NCI-H2171 (cell line): ENCODE measurements around the gene FKBP14.
A peak's percentile ranks its signal among the peaks of the same experiment; 100 is the strongest.

ENCODE experiments used
- DNase-seq: peaks from one replicate; lab custom pipeline; 2025; lab: John Stamatoyannopoulos, UW

Gene FKBP14

DNA sequence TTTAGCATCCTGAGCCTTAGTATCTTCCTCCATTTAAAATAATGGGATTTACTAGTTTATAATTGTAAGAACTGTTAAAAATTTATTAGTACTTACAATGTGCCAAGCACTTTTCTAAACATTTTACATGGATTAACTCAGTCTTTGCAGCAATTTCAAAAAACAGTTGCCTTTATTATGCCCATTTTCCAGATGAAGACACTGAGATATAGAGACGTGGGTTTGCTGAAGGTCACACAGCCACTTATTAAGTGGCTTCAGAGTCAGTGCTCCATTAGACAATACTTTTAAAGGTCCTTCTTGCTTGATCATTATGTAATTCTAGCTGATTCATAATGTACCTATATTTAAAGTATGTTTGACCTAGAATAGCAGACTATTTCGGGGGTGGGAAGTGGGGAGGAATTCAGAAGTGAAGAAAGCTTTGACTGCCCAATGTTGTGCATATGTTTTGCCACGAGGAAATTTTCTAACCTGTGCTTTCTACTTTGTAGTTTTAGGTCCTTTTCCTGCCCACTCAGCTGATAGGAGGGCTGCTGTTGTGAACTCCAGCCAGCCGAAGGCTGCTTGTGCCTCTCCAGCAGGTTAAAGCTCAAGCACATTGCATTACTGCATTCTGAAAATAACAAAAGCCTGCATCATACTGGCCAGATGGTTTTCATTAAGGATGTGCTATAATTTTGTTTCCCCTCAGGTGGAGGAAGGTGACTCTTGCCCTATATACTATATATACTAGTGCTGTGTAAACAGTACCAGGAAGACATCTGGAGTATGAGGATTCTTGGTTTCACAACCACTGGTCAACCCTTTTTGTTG lies 6.0 kb upstream of the FKBP14 start:
- DNase-seq, result no peak

GRCh38 chr7:30029696-30030095 lies 3.2 kb upstream of the FKBP14 start:
- no peak for DNase-seq

DNA sequence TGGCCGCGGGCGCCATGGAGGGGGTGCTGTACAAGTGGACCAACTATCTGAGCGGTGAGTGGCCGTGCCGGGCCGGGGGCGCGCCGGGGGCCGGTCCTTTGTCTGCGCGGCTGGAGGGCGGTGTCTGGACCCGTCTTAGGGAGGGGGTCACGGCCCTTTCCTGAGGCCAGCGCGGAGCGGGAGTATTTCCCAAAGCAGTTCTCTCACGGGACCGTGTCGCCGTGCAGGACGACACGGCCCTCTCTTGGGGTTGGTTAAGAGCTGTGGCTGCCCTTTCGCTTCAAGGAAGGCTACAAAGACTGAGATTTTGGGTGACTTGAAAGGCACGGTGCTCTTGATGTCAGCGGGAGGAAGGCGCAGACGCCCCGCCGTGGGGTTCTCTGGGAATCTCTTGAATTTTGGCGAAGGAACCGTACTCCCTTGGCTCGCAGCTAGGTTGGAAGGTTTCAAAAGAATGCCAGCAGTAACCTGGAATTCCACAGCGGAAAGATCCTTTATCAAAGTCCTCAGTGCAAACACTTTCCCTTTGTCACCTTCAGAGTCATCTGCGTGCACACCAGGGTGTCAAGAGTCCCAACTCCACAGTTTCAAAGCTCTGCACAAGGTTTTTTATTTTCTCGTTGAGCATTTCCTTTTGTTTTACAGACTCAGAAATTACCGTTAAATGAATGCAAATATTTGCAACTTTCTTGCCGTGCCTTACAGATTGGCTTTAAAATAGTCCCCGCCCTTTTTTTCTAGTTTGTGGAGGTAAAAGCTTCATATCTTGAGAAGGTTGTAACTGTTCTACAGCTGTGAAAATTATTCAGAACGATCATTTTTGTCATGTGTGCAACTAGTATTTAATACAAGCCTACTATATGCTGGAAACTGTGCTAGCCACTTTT lies 2.5 kb upstream of the FKBP14 start:
- peak; percentile 4 for DNase-seq

DNA sequence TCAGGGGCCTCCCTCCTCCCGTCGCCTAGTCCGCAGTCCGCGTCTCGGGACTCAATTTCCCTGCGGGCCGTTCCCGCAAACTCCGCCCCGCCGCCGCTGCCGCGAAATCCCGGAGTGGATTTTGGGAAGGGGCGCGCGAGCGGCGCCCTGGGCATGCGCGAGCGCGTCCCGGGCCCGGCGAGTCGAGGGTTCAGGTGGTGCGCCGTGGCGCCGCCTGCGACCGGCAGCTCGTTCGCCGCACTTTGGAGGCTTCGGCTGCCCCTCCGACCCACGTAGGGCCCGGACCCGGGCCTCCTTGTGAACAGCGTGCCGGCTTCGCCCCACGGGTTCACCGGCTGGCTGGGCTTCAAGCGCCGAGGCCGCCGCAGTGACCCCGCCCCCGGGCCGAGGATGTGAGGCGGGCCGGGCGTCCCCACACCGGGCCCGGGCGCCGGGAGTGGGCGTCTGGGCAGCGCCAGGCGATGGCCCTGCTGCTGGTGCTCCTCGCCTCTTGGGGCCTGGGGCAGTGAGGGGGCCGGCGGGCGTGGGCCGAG lies 1.8 kb upstream of the FKBP14 start, which contains the start of gene PLEKHA8:
Gene PLEKHA8, plus strand, starts transcription at position 197 of the 533 bp plus-strand sequence. CDS start 351 bp downstream, outside the sequence.
- peak; percentile 88 for DNase-seq

- no peak for DNase-seq
Observed at GRCh38 chr7:30027740-30028215, 1.3 kb upstream of the FKBP14 start.

DNA sequence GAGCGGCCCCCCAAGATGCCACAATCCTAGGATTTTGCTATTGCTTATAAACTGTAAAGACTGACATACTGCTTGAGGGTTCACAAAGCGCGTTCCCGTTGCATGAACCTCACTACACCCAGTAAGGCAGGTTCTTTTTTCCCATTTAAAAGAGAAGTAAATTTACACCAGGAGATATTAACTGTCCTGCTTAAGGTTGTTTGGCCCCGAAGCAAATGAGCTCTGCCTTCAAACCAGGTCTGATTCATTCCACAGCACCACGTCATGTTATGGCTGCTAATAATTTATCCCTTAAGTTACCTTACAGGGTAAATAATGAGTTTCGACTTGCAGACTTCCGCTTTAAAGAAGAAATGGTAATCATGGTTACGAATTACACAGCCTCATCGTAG lies 559 bp upstream of the FKBP14 start:
- no peak for DNase-seq

- DNase-seq, result no peak
Observed at GRCh38 chr7:30023524-30023923, 3.0 kb downstream of the FKBP14 start.

- DNase-seq, result no peak
Observed at GRCh38 chr7:30022991-30023390, 3.5 kb downstream of the FKBP14 start.

- no peak for DNase-seq
Observed at GRCh38 chr7:30020535-30020934, 6.0 kb downstream of the FKBP14 start.

GRCh38 chr7:30019960-30020359 lies 6.5 kb downstream of the FKBP14 start:
- DNase-seq, result no peak

DNA sequence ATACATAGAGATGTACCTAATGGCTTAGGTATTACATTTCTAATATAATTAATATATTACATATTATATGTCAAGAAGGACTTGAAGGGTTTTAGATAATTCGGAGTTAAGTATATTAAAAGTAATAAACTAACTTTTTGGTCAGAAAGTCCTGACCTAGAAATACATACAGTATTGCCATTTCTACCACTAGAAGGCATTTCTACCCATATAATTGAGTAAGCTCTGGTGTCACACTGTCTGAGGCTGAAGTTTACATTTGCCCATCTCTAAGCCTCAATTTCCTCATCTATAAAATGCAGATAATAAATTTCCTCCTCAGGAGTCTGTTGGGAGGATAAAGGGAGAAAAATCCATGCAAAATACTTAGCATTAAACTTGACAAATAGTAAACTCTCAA lies 7.1 kb downstream of the FKBP14 start:
- DNase-seq, result no peak

- DNase-seq, result no peak
Observed at GRCh38 chr7:30018451-30018850, 8.1 kb downstream of the FKBP14 start.

DNA sequence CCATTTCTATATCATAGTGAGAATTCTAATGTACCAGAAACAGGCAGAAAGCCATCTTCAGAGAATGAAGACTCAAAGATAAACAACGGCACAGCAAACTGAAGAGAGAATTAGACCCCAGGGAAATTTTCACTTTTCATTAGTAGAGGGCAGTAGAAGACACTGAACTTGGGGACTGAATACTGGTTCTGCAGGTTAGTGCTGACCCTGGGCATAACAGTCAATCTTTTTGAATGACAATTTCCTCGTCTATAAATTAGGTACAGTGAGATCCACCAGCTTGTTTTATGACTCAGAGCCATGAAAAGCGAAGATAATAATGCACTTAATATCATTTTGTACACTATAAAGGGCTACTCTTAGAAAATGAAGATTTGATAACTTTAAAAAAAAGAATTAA lies 13.7 kb downstream of the FKBP14 start:
- DNase-seq, result no peak

DNA sequence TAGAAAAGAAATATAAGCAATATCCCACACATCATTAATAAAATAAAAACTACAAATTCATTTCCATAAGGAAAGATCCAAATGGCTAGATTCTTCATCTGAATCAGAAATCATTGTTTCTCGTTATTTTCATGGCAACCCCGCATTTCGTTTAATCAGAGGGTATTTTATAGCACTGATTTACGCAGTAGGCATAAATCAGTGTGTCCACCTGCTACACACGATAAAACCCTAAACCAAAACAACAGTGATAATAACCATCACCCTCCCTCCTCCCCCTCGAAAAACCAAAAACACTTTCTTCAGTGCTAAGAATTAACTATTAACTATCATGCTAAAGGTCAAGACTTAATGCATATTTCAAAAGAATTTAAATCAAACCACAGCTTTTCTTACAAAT lies 16.5 kb downstream of the FKBP14 start:
- no peak for DNase-seq

- no peak for DNase-seq
Observed at GRCh38 chr7:30005464-30005863, 21.0 kb downstream of the FKBP14 start.

GRCh38 chr7:30003098-30003497 lies 23.4 kb downstream of the FKBP14 start:
- DNase-seq, result no peak

DNA sequence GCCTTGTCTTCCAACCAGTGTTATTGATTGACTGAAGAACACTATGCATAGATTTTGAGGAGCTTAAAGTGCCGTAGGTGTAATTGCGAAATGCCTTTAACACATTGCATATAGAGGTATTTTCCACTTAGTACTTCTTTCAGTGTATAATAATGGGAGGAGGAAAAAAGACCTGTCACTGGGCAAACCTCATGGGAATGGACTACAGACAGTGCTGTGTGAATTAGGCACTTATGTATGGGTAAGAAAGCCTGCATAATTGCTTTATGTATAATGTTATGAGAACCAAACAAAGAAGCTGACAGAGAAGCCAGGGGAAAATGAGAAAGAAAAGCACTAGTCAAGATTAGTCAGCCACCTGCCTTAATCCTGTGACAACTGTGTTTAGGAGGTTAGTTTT lies 24.5 kb downstream of the FKBP14 start:
- DNase-seq, result no peak

DNA sequence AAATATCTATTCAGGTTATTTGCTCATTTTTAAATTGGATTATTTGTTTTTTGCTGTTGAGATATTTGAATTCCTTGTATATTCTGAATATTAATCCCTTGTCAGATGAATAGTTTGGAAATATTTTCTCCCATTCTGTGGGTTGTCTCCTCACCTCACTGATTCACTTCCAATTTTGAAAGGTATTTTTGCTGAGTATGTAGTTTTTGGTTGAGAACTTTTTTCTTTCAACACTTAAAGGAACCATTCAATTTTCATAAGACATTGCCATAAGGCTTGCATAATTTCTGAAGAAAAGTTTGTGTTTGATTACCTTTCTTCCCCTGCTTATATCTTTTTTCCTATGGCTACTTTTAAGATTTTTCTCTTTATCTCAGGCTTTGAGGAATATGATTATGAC lies 28.0 kb downstream of the FKBP14 start:
- DNase-seq, result no peak

DNA sequence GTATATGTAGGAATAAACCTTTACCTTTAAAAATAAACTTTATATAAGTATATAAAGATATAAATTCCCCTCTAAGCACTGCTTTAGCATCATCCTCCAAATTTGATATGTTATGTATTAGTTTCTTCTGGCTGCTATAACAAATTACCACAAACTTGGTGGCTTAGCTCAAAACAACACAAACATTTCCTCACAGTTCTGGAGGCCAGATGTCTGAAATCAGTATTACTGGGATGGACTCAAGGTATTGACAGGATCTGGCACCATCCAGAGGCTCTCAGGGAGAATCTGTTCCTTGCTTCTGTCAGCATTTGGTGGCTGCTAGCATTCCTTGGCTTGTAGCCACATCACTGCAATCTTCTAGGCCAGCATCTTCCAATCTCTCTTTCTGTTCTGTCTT lies 30.2 kb downstream of the FKBP14 start:
- no peak for DNase-seq

DNA sequence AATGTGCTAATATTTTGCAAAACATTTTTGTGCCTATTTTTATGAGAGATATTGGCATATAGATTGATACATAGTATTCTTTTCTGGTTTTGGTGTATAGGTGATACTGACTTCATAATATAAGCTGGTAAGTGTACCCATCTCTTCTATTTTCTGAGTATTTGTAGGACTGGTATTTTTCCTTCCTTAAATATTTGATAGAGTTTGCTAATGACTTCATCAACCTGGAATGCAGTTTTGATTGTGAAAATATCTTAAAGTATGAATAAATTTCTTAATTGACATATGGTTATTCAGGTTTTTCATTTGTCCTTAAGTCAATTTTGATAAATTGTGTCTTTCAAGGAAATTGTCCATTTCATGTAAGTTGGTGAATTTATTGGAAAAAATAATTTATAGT lies 30.9 kb downstream of the FKBP14 start:
- no peak for DNase-seq

- no peak for DNase-seq
Observed at GRCh38 chr7:29993140-29993539, 33.4 kb downstream of the FKBP14 start.

- DNase-seq, result no peak
Observed at GRCh38 chr7:29991937-29992336, 34.6 kb downstream of the FKBP14 start.

DNA sequence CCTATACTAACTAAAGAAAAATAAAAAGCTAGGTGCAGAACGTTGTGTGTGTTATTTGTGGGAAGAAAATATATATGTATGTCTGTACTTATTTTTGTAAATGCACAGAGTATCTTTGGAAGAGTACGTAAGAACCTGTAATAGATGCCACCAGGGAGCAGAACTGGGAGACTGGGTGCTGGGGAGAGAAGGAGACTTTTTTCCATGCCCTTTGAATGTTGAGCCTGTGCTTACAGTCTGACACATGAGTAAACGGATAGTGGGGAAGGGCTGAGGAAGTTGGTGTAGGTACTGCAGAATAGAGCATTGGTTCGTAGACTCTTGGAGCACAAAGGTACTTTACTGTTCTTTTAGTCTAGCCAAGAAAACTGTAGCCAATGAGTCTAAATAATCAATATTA lies 35.6 kb downstream of the FKBP14 start:
- no peak for DNase-seq
